HG02623 (cell line): ENCODE measurements around the gene COQ7.

Source experiments
- ATAC-seq: cut with Tn5 transposase; IDR thresholded peaks from one replicate; pipeline ENCODE4 v1.9.1; 2021; ENCODE audit warnings: moderate library complexity; ENCODE audit not compliant: unreplicated experiment

Gene COQ7

DNA sequence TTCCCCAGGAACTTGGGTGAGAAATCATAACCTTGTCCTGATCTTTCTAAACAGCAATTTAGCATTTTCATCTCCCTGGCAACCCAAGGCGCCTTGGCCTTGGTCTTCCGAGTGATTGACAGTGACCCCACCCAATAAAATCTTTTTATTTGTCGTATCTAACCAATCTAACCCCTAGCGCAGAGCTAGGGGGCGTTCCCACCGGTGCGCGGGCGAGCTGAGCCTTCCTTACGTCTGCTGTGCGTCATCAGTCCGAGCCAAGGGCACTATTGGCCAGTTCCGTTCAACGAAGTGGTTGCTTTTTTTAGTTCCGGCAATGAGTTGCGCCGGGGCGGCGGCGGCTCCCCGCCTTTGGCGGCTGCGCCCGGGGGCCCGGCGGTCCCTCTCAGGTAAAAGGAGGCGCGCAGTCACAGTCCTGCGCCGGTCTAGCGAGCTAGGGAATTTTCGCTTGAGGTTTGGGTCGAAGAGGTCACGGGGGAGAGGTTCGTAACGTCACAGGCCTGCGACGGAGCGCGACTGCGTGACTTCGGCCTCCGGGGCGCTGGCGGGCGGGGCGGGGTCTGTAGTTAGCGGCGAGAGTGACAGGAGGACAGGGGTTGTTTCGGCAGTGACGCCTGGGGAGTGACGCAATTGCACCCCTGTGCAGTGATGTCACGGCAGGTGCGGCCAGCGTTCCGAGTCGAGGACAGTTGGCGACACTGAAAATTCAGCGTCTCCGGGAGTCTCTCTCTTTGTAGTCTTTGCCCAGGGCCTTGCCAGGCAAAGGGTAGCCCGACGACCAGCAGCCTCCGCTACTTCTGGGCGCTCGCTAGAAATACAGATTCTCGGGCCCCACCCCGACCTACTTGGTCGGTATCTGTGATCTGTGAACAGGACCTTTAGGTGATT is at the start of gene COQ7:
Gene COQ7, plus strand, starts transcription at position 266 of the 888 bp plus-strand sequence. Its CDS starts 51 bp downstream, at position 317.
- peak; percentile 87 for ATAC-seq

DNA sequence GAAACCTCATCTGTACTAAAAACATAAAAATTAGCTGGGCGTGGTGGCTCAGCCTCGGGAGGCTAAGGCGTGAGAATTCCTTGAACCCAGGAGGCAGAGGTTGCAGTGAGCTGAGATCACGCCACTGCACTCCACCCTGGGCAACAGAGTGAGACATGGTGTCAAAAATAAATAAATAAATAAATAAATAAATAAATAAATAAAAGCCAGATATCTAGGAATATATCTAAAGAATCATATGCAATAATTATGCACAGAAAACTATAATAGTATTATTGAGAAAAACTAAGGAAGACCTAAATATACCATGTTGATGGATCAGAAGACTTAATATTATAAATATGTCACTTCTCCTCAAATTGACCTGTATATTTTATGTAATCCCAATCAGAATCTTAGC is 46.7 kb upstream of the COQ7 start:
- no peak for ATAC-seq

DNA sequence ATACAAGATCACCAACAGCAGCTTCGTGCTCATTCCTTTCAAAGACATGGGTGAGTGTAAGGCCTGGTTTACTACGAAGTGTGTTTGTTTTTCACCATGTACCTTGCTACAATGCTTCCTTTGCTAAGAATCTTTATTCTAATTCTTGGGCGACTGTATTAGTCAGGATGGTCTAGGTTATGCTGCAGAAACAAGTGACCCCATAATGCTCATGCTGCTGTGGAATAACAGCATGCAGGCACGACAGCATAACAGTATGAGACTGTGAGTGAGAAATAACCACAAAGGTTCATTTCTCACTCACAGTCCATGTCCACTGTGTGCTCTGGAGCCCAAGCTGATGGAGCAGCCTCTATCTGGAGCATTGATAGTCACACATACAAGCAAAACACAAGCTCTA is 45.7 kb upstream of the COQ7 start:
- ATAC-seq = no peak

DNA sequence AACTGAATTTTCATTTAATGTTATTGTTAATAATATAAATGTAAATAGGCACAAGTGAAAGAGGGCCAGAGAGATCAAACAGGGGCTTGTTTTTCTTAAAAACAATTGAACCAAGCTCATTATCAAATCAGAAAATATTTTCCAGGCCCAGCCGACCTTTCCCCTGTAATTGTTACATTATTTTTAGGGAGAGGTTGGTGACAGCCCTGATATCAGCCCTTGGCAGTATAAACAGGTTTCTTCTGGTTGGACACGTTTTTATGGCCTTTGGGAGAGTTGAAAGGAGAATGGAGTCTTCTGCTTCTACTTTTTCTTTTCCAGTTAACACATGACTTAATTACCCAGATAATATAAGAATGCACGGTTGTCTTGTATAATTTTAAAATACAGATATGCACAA is 40.0 kb upstream of the COQ7 start:
- no peak for ATAC-seq

DNA sequence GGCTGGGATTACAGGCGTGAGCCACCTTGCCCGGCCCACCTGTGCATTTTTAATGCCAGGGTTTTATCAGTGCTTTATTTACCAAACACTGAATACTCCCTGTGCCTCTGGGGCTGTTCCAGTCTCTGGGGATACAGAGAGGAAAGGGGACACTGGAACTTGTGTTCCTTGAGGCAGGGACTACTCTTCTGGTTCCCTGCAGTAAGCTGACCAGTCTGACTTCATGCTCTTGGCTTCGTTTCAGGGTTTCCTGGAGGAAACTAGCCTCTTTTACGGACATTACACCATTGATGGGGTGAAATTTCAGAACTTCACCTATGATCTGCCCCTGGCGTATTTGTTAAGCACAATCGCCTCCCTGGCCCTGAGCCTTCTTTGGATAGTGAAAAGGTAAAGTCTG is 37.4 kb upstream of the COQ7 start:
- no peak for ATAC-seq

DNA sequence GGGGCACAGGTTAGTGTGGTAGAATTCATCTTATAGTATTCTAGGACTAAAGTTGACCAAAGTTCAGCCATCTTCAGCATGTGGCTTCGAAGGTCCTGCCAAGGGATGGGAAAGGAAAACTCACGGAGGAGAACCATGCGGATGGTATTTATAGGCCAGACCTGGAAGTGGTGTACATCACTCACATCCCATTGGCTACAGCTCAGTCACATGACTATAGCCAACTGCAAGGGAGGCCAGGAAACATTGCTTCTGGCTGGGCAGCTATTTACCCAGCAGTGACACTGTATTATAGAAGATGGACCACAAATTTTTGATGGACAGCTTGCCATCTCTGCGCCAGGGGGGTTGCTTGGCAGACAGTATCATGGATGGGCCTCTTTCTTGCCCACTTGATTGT is 35.7 kb upstream of the COQ7 start:
- ATAC-seq = no peak

DNA sequence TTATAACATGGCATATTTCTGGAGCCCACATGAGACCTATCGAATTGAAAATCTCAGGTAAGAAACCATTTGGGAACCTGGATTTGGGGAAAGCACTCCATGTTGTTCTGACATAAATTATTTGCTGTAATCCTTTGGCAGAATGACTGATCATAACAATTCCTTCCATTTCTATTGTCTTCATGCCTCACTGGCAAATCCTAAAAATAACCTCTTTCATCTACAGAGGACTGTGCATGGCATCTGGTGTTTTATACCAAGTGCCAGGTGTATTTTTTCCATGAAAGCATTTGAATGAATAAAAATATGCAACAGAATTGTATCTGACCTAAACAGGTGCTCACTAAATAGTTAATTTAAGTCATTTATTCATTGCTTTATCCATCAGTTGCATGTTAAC is 33.7 kb upstream of the COQ7 start:
- no peak for ATAC-seq

DNA sequence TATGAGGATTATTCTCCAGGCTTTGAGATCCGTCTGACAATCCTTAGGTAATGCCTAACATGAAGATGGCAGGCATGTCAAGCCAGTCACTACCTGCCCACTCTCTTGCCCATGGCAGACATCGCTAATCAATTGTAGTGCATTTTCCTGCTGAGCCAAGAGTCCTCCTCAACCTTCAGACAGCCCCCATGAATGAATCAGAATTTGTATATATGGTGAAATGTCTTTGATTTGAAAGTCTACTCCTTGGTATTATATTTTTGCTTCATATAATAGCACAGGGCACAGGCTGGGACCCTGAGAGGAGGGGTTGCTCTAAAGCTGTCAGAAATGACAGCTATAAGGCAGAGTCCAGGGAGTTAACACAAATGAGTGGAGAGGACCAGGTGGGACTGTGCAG is 27.0 kb upstream of the COQ7 start:
- ATAC-seq = no peak

DNA sequence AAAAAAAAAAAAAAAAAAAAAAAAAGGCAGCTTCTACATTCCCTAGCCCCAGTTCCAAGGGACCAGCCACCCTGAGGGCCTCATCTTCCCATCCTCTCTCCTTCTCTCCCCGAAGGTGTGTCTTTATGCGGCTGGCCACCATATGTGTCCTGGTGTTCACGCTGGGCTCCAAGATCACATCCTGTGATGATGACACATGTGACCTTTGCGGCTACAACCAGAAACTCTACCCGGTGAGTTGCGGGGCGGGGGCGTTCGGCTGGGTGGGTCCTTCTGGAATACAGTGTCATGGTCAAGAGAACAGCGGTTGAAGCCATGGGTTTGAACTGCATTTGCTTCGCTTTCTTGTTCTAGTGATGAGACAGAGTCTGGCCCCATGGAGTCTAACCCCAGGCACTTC is 22.6 kb upstream of the COQ7 start:
- ATAC-seq = no peak

DNA sequence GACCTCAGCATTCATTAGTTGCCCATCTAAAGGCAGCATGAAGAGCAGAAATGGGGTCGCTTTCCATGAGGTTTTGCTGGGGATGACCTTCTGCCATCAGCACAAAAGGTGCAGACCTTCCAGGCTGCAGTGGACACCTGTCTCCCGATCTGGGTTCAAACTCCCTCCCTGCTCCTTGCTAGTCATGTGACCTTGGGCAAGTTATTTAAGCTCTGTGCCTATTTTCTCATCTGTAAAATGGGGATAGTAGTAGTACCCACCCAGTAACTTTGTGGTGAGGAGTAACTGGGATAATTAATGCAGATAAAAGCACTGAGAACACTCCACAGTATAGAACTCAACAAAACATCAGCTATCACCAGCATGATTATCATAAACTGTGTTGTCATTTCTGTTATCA is 21.4 kb upstream of the COQ7 start:
- no peak for ATAC-seq

DNA sequence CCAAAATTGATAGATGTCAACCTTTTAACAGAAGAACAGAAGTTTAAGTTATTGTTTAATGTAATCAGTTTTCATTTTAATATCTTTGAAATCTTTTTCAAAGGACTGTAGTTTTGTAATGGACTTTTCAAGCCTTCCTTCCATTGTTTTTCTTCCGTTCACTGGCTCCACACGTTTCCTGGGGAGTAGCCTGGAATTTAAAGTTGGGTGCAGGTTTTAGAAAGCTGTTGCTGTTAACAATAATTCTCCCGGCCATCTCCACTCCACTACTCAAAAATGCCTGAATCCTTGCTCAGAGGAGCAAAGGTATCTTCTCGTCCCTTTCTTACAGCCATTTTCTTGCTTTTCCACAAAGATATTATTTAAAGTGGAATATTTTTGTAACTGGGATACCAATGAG is 4.7 kb upstream of the COQ7 start:
- no peak for ATAC-seq

DNA sequence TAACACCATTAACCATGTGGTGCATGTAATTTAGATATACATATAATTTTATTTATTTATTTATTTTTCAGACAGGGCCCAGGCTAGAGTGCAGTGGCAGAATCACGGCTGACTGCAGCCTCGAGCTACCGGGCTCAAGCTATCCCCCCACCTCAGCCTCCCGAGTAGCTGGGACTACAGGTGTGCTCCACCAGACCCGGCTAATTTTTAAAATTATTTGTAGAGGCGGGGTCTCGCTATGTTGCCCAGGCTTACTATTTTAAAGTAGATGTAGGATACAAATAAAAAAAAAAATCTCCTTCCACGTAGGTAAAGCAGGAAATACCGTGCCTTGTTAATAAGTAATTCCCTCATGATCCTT is 446 bp upstream of the COQ7 start:
- ATAC-seq = no peak

DNA sequence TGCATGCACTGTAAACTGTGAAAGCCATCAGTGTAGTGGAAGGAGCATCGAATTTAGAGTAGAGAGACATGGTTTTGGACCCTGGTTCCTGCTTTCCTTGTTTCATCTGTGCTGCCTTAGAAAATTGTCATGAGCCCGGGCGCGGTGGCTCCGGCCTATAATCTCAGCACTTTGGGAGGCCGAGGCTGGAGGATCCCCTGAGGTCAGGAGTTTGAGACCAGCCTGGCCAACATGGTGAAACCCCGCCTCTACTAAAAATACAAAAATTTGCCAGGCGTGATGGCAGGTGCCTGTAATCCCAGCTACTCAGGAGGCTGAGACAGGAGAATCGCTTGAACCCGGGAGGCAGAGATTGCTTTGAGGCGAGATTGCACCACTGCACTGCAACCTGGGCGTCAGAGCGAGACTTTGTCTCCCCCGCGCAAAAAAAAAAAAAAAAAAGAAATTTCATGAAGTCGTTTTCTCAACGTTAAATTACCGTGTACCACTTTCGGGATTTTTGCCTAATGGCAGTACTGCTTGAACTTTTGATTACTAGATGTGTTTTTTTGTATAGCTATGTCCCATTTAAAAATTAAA is 912 bp downstream of the COQ7 start:
- no peak for ATAC-seq

DNA sequence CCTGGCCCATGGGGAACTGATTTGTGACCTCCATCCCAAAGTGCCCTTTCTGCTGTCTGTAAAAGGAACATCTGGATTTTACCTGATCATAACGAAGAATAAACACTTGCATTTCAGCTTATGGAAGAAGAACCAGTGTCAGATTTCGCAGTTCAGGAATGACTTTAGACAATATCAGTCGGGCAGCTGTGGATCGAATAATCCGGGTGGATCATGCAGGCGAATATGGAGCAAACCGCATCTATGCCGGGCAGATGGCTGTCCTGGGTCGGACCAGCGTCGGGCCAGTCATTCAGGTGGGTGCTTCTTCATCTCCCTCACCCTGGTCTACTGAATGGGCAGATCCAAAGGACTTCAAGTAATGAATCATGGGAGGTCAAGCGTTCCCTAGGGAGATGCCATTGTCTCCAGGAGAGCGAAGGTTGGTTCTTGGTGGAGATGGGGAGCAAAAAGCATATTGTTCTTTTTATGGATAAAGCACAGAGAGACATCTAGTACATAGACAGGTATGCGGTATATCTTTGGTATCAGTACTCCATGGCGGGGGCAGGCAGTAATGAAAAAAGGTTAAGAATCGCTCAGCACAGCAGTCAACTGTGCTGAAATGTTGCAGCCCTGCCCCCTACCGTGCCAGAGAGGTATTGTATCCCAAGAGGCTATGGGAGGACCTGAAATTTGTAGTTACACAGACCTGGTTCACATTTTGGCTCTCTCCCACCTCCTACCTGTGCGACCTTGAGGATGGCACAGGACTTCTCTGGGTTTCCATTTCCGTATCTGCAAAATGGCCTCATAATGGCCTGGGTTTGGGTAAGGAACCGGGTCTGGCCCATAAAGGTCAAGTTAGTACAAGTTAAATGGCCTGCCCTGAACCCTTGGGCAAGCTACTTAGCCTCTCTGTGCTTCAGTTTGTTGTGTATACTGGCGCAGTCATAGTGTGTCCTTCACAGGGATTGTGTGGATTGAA is 4.7 kb downstream of the COQ7 start:
- ATAC-seq = no peak

DNA sequence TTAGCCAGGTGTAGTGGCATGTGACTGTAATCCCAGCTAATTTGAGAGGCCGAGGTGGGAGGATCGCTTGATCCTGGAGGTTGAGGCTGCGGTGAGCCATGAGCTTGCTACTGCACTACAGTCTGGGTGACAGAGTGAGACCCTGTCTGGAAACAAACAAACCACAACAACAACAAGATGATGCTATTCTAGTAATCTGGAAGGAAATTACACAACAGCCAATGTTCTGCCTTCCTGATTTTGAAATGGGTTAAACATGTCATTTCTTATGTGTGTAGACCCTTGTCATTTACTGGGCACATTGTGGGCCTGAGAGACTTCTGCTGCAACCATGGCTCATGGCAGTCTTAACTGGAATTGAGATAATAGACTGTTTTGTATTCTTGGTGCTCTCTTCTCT is 5.9 kb downstream of the COQ7 start:
- no peak for ATAC-seq

DNA sequence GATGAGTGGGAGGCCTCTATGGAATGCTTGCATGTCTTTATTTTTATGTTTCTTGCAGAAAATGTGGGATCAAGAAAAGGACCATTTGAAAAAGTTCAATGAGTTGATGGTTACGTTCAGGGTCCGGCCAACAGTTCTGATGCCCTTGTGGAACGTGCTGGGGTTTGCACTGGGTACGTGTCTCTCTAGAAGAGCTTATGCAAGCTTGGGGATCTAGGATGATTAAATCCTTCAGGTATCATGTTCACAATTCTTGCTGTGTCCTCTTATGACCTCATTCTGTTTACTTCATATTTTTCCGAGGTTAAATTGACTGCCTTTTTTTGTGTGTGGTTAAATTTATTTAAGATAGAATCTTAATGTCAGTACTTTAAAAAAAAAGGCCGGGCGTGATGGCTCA is 6.4 kb downstream of the COQ7 start:
- ATAC-seq = no peak

DNA sequence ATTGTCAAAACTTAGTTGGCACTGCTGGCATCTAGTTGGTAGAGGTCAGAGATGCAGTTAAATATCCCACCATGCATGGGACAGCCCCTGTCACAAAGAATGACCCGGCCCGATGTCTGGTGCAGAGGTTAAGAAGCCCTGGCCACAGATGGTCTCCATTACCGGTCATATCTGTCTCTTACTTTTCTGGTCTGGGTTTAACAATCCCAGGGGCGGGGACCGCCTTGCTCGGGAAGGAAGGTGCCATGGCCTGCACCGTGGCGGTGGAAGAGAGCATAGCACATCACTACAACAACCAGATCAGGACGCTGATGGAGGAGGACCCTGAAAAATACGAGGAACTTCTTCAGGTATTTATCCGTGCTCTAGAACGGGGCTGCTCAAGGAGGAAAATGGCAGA is 8.1 kb downstream of the COQ7 start:
- ATAC-seq = no peak

DNA sequence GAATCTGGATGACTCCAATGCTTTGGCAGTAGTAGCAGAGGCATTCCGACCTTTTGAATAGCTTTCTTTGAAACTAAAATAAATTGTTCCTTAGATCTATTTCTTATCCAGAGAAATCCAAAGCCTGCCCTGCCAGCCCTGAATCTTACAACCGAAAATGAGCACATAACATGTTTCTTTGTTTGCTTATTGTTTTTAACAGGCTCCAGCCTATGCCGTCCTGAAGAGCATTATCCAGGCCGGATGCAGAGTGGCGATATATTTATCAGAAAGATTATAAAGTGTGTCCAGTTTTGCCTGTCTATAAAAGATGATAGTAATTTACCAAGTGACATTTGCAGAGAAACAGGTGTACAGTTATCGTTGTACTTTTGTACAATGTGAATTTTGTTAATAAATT is 10.5 kb downstream of the COQ7 start:
- no peak for ATAC-seq

DNA sequence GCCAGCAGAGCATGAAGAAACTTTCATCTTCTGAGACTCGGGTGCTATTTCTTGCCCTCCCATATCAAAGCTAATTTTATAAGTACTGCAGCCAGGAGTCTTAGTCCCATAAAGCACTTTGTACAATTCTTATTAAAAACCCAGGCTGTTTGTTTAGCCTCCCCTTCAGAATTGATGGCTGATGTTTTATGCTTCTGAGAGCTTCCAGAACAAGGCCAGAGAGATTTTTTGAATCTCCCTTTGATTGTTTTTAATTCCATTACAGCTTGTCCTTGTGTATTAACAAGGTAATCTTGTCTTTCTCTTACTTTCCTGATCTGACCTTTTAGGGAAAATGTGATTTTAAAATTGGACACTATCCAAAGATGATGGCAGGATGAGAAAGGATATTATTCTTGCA is 16.3 kb downstream of the COQ7 start:
- ATAC-seq = no peak

DNA sequence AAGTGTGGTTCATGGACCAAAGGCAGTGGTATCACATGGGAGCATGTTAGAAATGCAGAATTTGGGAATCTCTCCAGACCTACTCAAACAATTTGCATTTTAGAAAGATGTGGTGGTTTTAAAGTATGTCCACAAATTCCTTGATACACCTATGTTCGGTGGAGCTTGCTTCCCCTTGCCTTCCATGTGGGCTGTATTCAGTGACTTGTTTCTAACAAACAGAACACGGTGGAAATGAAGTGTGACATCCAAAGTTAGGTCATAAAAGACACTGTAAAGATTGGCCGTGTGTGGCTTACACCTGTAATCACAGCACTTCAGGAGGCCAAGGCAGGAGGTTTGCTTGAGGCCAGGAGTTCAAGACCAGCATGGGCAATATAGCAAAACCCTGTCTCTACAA is 16.7 kb downstream of the COQ7 start:
- no peak for ATAC-seq

DNA sequence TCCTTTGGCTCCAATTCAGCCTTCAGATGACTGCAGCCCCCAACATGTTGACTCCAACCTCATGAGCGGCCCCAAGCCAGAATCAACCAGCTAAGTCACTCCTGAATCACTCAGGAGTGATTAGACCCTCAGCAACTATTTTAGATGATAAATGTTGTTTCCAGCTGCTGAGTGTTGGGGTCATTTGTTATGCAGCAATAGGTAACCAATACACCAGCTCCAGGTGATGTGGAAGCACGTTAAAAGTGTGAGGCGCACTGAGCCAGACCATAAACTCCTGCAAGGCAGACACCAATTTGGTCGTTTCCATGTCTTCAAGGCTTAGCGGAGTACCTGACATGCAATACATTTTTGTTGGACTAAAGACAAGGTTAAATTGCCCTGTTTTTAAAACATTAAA is 17.5 kb downstream of the COQ7 start:
- no peak for ATAC-seq
